ENCODE data around the gene PITHD1.

Gene PITHD1

DNA sequence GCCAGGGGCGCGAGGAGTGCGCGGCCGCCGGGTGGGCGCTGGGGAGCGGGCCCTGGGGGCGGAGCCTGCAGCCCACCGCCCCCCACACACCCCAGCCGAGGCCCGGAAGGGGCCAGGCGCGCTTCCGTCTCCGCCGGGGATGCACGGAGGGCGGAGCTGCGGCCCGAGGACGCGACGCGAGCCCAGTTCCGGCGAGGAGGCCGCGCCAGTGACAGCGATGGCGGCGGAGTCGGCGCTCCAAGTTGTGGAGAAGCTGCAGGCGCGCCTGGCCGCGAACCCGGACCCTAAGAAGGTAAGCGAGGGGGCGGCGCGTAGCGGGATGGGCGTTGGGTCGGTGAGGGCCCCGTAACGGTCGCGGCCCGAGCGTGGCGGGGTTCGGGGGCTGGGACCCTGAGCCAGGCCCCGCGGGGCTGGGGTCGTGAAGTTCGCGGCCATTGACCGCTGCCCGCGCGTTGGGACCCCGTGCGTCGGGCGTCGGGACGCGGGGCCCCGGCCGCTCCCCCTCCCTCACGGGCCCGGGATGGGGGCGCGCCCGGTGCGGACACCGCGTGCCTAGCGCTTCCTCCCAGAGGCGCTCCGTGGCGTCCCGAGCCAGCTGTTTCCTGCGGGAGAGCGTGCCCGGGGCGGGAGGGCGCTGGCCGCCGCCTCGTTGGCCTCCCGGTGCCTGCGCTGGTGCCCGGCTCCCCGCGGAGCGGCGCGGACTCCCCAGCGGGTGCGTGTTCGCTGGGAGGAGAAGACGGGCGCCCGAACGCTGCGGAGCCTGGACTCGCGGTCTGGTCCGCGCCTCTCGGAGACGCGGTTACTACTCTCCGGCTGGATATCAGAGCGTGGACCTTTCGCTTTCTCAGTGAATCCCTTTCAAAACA lies 34.7 kb upstream of the PITHD1 start, which contains the start of gene ELOA:
ELOA (plus strand) TSS at position 185 of the 866 bp plus-strand sequence; CDS start at position 218, 33 bp downstream.
- H3K4me3 ChIP-seq (ENCODE audit: low read depth, low read length) = peak within 1 kb of the TSS; percentile 95
- TF ChIP-seq, protein P1, sequence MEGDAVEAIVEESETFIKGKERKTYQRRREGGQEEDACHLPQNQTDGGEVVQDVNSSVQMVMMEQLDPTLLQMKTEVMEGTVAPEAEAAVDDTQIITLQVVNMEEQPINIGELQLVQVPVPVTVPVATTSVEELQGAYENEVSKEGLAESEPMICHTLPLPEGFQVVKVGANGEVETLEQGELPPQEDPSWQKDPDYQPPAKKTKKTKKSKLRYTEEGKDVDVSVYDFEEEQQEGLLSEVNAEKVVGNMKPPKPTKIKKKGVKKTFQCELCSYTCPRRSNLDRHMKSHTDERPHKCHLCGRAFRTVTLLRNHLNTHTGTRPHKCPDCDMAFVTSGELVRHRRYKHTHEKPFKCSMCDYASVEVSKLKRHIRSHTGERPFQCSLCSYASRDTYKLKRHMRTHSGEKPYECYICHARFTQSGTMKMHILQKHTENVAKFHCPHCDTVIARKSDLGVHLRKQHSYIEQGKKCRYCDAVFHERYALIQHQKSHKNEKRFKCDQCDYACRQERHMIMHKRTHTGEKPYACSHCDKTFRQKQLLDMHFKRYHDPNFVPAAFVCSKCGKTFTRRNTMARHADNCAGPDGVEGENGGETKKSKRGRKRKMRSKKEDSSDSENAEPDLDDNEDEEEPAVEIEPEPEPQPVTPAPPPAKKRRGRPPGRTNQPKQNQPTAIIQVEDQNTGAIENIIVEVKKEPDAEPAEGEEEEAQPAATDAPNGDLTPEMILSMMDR (IDR thresholded peaks at IDR 0.05; ENCODE audit: borderline replicate concordance, insufficient read depth, low read depth, low read length) = no peak

GRCh38 chr1:23745515-23745914 lies 32.7 kb upstream of the PITHD1 start:
- TF ChIP-seq, protein P1 (IDR thresholded peaks at IDR 0.05; ENCODE audit: borderline replicate concordance, insufficient read depth, low read depth, low read length) = peak; percentile 46
- no peak overlapping the region for H3K4me3 ChIP-seq (ENCODE audit: low read depth, low read length)

GRCh38 chr1:23748016-23748415 lies 30.2 kb upstream of the PITHD1 start:
- TF ChIP-seq, protein P1 (IDR thresholded peaks at IDR 0.05; ENCODE audit: borderline replicate concordance, insufficient read depth, low read depth, low read length) = no peak
- no peak overlapping the region for H3K4me3 ChIP-seq (ENCODE audit: low read depth, low read length)

DNA sequence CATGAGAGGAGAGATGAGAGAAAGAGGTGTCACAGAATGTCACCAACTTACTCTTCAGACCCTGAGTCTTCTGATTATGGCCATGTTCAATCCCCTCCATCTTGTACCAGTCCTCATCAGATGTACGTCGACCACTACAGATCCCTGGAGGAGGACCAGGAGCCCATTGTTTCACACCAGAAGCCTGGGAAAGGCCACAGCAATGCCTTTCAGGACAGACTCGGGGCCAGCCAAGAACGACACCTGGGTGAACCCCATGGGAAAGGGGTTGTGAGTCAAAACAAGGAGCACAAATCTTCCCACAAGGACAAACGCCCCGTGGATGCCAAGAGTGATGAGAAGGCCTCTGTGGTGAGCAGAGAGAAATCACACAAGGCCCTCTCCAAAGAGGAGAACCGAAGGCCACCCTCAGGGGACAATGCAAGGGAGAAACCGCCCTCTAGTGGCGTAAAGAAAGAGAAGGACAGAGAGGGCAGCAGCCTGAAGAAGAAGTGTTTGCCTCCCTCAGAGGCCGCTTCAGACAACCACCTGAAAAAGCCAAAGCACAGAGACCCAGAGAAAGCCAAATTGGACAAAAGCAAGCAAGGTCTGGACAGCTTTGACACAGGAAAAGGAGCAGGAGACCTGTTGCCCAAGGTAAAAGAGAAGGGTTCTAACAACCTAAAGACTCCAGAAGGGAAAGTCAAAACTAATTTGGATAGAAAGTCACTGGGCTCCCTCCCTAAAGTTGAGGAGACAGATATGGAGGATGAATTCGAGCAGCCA lies 27.0 kb upstream of the PITHD1 start:
- no peak overlapping the region for H3K4me3 ChIP-seq (ENCODE audit: low read depth, low read length)
- TF ChIP-seq, protein P1 (IDR thresholded peaks at IDR 0.05; ENCODE audit: borderline replicate concordance, insufficient read depth, low read depth, low read length) = peak; percentile 75; the same call in 1 of the 2 replicates

DNA sequence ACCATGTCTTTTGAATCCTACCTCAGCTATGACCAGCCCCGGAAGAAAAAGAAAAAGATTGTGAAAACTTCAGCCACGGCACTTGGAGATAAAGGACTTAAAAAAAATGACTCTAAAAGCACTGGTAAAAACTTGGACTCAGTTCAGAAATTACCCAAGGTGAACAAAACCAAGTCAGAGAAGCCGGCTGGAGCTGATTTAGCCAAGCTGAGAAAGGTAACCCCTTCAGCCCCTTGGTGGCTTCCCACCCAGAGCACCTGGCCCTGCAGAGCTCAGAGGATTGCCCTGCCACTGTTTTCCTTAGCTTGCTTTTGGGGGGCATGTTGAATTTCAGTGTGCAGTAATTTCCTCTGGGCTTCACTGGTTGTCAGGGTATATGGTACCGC lies 26.4 kb upstream of the PITHD1 start:
- TF ChIP-seq, protein P1 (IDR thresholded peaks at IDR 0.05; ENCODE audit: borderline replicate concordance, insufficient read depth, low read depth, low read length) = no peak
- no peak overlapping the region for H3K4me3 ChIP-seq (ENCODE audit: low read depth, low read length)

- no peak overlapping the region for H3K4me3 ChIP-seq (ENCODE audit: low read depth, low read length)
- TF ChIP-seq, protein P1 (IDR thresholded peaks at IDR 0.05; ENCODE audit: borderline replicate concordance, insufficient read depth, low read depth, low read length) = no peak
These were observed 25.3 kb upstream of the PITHD1 start for GRCh38 chr1:23752909-23753308.
